GM18507 (cell line): ENCODE data around the gene C1orf174.

Experiments used
- DNase-seq: peaks from one replicate; pipeline ENCODE4 v3.0.0; 2011; ENCODE audit warnings: low read depth; ENCODE audit not compliant: insufficient read length; ENCODE audit errors: extremely low spot score
- FAIRE-seq: peaks from 2 replicates; lab custom pipeline; 2011; peaks lifted over from hg19 to GRCh38; lab: Jason Lieb, UNC

C1orf174 gene

GRCh38 chr1:3900150-3900968 is at the start of gene C1orf174:
Gene C1orf174, minus strand, starts transcription at chr1:3900272. Its CDS starts 86 bp downstream, at chr1:3900186.
- DNase-seq (peak; percentile 79), FAIRE-seq (no peak)

- FAIRE-seq (no peak), DNase-seq (no peak)
Observed at GRCh38 chr1:3948344-3948743, 48.3 kb upstream of the C1orf174 start.

DNA sequence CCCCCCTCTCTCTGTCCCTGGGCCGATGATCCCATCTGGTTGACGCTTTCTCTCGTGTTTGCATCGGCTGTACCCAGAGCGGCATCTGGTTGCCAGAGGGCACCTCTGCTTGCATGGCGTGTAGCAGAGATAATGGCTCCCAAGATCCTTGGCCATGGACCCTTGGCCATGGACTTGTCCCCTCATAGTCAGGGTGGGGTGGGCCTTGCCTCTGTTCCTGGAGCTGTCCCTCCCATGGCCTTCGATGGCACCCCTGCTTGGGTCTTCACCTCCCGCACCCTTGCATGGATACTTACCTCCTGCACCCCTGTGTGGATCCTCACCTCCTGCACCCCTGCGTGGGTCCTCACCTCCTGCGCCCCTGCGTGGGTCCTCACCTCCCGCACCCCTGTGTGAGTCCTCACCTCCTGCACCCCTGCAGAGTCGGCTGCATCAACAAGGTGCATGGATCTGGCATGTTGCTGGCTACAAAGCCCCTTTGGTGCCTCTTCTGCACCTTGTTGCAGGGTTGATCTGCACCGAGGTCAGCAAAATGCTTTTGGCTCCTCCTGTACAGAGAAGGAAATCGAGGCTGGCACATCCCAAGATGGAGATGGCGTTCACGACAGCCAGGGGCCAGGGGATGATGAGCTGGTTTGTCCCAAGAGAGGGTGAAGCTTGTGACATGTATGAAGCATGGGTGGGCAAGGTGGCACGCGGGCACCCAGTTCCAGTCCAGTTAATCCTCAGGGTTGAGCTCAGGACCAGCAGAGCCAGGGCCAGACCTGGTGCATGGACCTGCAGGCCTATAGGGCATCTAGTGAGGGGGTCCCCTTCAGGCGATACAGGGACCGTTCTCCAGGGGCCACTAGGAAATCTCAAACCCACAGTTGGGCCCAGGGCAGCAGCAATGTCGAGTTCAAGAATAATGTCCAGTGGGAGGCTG is 46.1 kb upstream of the C1orf174 start:
- FAIRE-seq (no peak), DNase-seq (no peak)

GRCh38 chr1:3945222-3945621 is 45.1 kb upstream of the C1orf174 start:
- DNase-seq (no peak), FAIRE-seq (no peak)

GRCh38 chr1:3944578-3945125 is 44.6 kb upstream of the C1orf174 start:
- no peak for DNase-seq
- FAIRE-seq: no peak

DNA sequence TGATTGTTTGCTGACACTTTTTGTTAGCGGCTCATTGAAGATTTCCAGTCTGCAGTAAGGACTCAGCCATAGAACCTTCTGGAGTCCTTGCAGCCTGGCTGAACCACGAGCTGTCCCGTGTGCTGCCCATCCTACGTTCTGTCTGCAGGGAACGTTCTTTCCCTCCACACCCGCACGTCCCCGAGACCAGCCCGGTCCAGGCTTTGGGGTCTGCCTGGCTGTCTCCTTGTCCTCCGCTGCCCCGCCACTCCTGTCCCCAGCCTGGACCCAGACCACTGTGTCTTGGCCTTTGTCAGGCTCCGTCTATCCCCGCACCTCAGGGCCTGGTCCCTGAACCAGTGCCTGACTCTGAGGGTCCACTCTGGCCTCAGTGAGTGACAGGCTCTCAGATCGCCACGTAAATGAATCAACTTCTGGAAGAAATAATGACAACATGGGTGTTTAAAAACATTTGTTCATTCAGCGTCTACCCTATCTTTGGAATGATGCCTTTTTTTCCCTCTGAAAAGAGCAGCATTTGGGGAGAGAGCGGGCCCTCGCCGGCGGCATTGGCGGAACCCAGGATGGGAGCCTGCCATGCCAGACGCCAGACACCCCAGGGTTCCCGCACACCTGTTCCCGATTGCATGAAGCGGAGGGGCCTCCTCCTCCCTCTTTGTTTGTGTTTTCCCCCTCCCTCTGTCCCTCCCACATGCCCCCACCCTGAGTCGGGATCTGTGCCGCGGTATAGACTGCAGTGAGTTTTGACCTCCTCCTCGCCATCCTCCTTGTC is 43.9 kb upstream of the C1orf174 start:
- FAIRE-seq (no peak), DNase-seq (no peak)

- DNase-seq (no peak), FAIRE-seq (no peak)
Observed at GRCh38 chr1:3943123-3943431, 43.0 kb upstream of the C1orf174 start.

GRCh38 chr1:3942416-3943122 is 42.5 kb upstream of the C1orf174 start:
- FAIRE-seq: no peak
- DNase-seq: no peak

DNA sequence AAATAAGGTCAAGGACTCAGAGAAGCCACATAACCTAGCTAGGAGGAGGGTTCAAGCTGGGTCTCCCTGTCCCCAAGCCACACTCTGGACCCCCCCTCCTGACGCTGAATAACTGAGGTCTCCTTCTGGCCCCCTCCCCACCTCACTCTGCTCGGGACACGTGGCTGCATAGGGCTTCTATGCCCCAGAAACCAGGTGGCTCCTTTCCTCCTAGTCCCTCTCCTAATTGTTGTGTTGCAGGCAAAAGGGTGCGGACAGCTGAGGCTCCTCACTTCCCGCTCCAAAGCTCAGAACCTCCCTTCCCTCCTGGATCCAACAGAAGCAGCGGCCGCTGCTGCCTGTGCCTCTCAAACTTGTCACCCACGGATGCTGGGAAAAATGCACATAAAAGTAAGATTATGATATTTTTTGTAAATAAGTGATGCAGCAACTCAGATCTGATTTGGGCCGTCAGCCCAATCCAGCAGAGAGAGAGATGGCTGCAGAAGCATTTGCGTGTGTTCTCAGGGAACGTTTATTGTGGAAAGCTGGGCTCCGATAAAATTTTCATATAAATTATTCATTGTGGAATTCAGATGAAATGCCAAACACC is 40.8 kb upstream of the C1orf174 start:
- DNase-seq (no peak), FAIRE-seq (no peak)

DNA sequence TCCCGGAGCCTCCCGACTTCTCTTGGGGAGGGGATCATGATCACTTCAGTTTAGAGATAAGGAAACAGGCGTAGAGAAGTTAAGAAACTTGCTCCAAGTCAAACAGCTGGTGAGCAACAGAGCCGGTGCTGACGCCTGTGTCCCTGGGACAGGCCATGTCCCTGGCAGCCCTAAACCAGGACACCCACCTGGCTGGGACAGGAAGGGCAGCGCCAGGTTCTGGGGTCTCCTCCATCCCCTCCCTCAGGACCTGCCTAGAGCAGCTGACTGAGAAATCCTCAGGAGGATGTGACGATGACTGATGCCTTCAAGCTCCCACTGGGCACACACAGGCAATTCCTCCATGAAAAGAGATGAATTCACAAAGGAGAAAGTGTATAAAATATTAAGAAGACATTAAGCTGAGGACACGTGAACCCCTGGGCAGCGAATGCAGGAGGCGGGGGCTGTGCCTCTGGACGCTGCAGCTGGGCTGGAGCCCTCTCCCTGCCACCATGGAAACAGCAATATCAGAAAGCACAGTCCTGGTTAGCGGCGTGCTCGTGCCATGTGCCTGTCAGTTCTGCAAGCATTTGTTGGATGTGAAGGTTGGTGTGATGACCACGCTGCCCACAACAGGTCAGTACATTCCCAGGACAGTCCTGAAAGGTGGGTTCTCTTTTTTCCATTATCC is 40.1 kb upstream of the C1orf174 start:
- FAIRE-seq (no peak), DNase-seq (no peak)

- DNase-seq (no peak), FAIRE-seq (no peak)
Observed at GRCh38 chr1:3939242-3940080, 39.4 kb upstream of the C1orf174 start.

GRCh38 chr1:3932156-3932919 is 32.3 kb upstream of the C1orf174 start:
- DNase-seq: no peak
- FAIRE-seq: no peak

GRCh38 chr1:3931007-3931912 is 31.2 kb upstream of the C1orf174 start:
- no peak for DNase-seq
- no peak for FAIRE-seq

- FAIRE-seq: no peak
- DNase-seq: no peak
Observed at GRCh38 chr1:3930301-3931006, 30.4 kb upstream of the C1orf174 start.

DNA sequence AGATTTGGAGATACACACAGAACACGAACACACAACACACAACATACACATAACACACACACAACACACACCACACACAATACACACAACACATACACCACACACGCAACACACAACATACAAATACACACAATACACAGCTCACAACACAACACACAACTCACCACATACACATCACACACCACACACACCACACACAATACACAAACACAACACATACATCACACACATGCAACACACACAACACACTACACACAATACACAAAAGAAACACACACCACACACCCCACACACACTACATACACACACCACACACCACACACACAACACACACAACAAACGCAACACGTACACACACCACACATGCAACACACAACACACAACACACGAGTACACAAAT is 29.1 kb upstream of the C1orf174 start:
- FAIRE-seq: no peak
- no peak for DNase-seq
